IMR-90 (cell line): ENCODE data around the gene KDM4F. TPM values are rescaled to one million over a fixed set of nuclear protein-coding genes. Genes with fewer than 3 reads are reported as not detected.

Experiments
- ATAC-seq: fragments of 200-7000 bp; cut with Tn5 transposase; 2 replicates; pipeline ENCODE4 v1.9.1; 2020; ENCODE audit warnings: low read depth, mild to moderate bottlenecking, moderate library complexity
- BruUV-seq: library from RNA; stranded (reverse); fragments of 400-500 nt; replicated peaks from 2 replicates; lab custom pipeline; 2021; lab: Mats Ljungman, UMichigan
- CTCF ChIA-PET: fragments of 300-600 bp; formaldehyde crosslinking; extraction: SDS; loops from one replicate; lab custom pipeline; 2021; ENCODE audit warnings: antibody characterized with exemption; lab: Yijun Ruan, JAX
- POLR2A ChIA-PET: fragments of 300-600 bp; sonication (Branson Sonifier 250); formaldehyde crosslinking; loops from one replicate; lab custom pipeline; 2022; ENCODE audit warnings: antibody characterized with exemption; ENCODE audit not compliant: unreplicated experiment; lab: Charles Lee
- DNase-seq: peaks from one replicate; pipeline ENCODE4 v3.0.0; 2013
- H2AFZ ChIP-seq: replicated peaks from 2 replicates; pipeline ENCODE3; 2013; ENCODE audit warnings: low read length, mild to moderate bottlenecking; ENCODE audit not compliant: poor library complexity
- H2AK5ac ChIP-seq: 2 replicates; pipeline ENCODE4 v1.6.1; 2013; ENCODE audit warnings: low read depth, low read length, inconsistent platforms
- H2AK9ac ChIP-seq: replicated peaks from 2 replicates; pipeline ENCODE3; 2013; ENCODE audit warnings: mild to moderate bottlenecking, low read depth, low read length, moderate library complexity; ENCODE audit not compliant: poor library complexity
- H2BK120ac ChIP-seq: 2 replicates; pipeline ENCODE4 v1.6.1; 2013; ENCODE audit warnings: low read depth, low read length, inconsistent platforms
- H2BK15ac ChIP-seq: 3 replicates; pipeline ENCODE4 v1.6.1; 2013; ENCODE audit warnings: low read depth, low read length, inconsistent platforms
- H2BK20ac ChIP-seq: 2 replicates; pipeline ENCODE4 v1.6.1; 2013; ENCODE audit warnings: low read depth, mild to moderate bottlenecking, inconsistent platforms, low read length, moderate library complexity
- H2BK5ac ChIP-seq: 2 replicates; pipeline ENCODE4 v1.6.1; 2013; ENCODE audit warnings: mild to moderate bottlenecking, low read depth, low read length, inconsistent platforms; ENCODE audit not compliant: poor library complexity, severe bottlenecking
- H3K14ac ChIP-seq: replicated peaks from 2 replicates; pipeline ENCODE4 v1.6.1; 2013; ENCODE audit warnings: low read depth, low read length, inconsistent platforms
- H3K18ac ChIP-seq: 2 replicates; pipeline ENCODE4 v1.6.1; 2013; ENCODE audit warnings: low read depth, low read length, control low read depth
- H3K23ac ChIP-seq: 2 replicates; pipeline ENCODE4 v1.6.1; 2013; ENCODE audit warnings: low read depth, low read length, inconsistent platforms
- H3K27ac ChIP-seq: 2 replicates; pipeline ENCODE4 v1.5.1; 2013; ENCODE audit warnings: mild to moderate bottlenecking, control low read depth, low read length; ENCODE audit not compliant: insufficient read depth
- H3K27me3 ChIP-seq: 2 replicates; pipeline ENCODE4 v1.6.1; 2013; ENCODE audit warnings: low read length; ENCODE audit not compliant: control insufficient read depth, insufficient read depth
- H3K36me3 ChIP-seq: 2 replicates; pipeline ENCODE4 v1.6.1; 2013; ENCODE audit warnings: low read length, mixed read lengths; ENCODE audit not compliant: control insufficient read depth, insufficient read depth
- H3K4ac ChIP-seq: 2 replicates; pipeline ENCODE4 v1.6.1; 2013; ENCODE audit warnings: low read depth, low read length, inconsistent platforms
- H3K4me1 ChIP-seq: 2 replicates; pipeline ENCODE4 v1.6.1; 2013; ENCODE audit warnings: low read length, mixed read lengths; ENCODE audit not compliant: control insufficient read depth, insufficient read depth
- H3K4me2 ChIP-seq: 2 replicates; pipeline ENCODE4 v1.6.1; 2013; ENCODE audit warnings: low read depth, mild to moderate bottlenecking, control low read depth, low read length, moderate library complexity
- H3K4me3 ChIP-seq: 2 replicates; pipeline ENCODE4 v1.5.1; 2013; ENCODE audit warnings: low read depth, mild to moderate bottlenecking, control low read depth, low read length, moderate library complexity; ENCODE audit not compliant: insufficient read depth
- H3K56ac ChIP-seq: 2 replicates; pipeline ENCODE4 v1.6.1; 2013; ENCODE audit warnings: low read length, inconsistent platforms; ENCODE audit not compliant: insufficient read depth; ENCODE audit errors: extremely low read depth
- H3K79me1 ChIP-seq, 2 experiments: 2 replicates each; pipeline ENCODE4 v1.6.1; 2013; ENCODE audit warnings: low read length in 2 of 2, inconsistent platforms in 1 of 2, low read depth in 1 of 2
- H3K9ac ChIP-seq: 2 replicates; pipeline ENCODE4 v1.6.1; 2013; ENCODE audit warnings: low read depth, low read length, control low read depth
- H3K9me1 ChIP-seq: 2 replicates; pipeline ENCODE4 v1.6.1; 2013; ENCODE audit warnings: low read length, inconsistent platforms; ENCODE audit not compliant: insufficient read depth
- H3K9me3 ChIP-seq: 2 replicates; pipeline ENCODE4 v1.6.1; 2013; ENCODE audit warnings: low read length; ENCODE audit not compliant: control insufficient read depth, insufficient read depth
- H4K20me1 ChIP-seq: 2 replicates; pipeline ENCODE4 v1.6.1; 2013; ENCODE audit warnings: low read length, inconsistent platforms; ENCODE audit not compliant: insufficient read depth
- H4K5ac ChIP-seq: 2 replicates; pipeline ENCODE4 v1.6.1; 2013; ENCODE audit warnings: mild to moderate bottlenecking, low read depth, low read length, control low read depth
- H4K8ac ChIP-seq, 2 experiments: 2 replicates each; pipeline ENCODE4 v1.6.1; 2013; ENCODE audit warnings: low read depth in 2 of 2, low read length in 2 of 2, control low read depth in 1 of 2, inconsistent platforms in 1 of 2
- H4K91ac ChIP-seq: 2 replicates; pipeline ENCODE4 v1.6.1; 2013; ENCODE audit warnings: low read depth, low read length, inconsistent platforms; ENCODE audit not compliant: insufficient read depth
- CTCF ChIP-seq: conservative IDR thresholded peaks from 2 replicates; pipeline ENCODE4 v1.5.1; 2012; ENCODE audit warnings: mild to moderate bottlenecking, low read depth, low read length, improper control_type of control experiment
- FOS ChIP-seq: fragments of 150-350 bp; IDR thresholded peaks from 2 replicates; pipeline ENCODE4 v1.6.1; 2016; ENCODE audit warnings: low read depth, low read length
- MXI1 ChIP-seq: IDR thresholded peaks from 2 replicates; pipeline ENCODE4 v1.6.1; 2012; ENCODE audit warnings: low read depth, mild to moderate bottlenecking, low read length, moderate library complexity, borderline replicate concordance
- NFE2L2 ChIP-seq: fragments of 150-350 bp; IDR thresholded peaks from 2 replicates; pipeline ENCODE4 v1.6.1; 2016; ENCODE audit warnings: low read depth, mild to moderate bottlenecking, low read length
- POLR2A ChIP-seq: IDR thresholded peaks from 2 replicates; pipeline ENCODE4 v1.6.1; 2012; ENCODE audit warnings: mild to moderate bottlenecking, low read depth, low read length
- RAD21 ChIP-seq: IDR thresholded peaks from 2 replicates; pipeline ENCODE4 v1.6.1; 2012; ENCODE audit warnings: low read length, improper control_type of control experiment
- RCOR1 ChIP-seq: IDR thresholded peaks from 2 replicates; pipeline ENCODE4 v1.6.1; 2012; ENCODE audit warnings: mild to moderate bottlenecking, low read length, improper control_type of control experiment; ENCODE audit not compliant: insufficient replicate concordance
- USF2 ChIP-seq: fragments of 150-350 bp; IDR thresholded peaks from 2 replicates; pipeline ENCODE4 v1.6.1; 2017; ENCODE audit warnings: mild to moderate bottlenecking, antibody characterized with exemption, low read length, low read depth
- dilution Hi-C: fragments of 300-500 bp; cut with HindIII; formaldehyde crosslinking; loops from one replicate; pipeline ENCODE4 v1.14.3; 2018; ENCODE audit warnings: low sequenced_read_pairs; ENCODE audit not compliant: unreplicated experiment
- in situ Hi-C: fragments of 300-500 bp; cut with MboI; formaldehyde crosslinking; loops from 3 replicates; pipeline ENCODE4 v1.14.3; 2019; ENCODE audit warnings: low sequenced_read_pairs, inconsistent platforms, mixed read lengths
- intact Hi-C: fragments of 100-400 bp; cut with micrococcal nuclease; formaldehyde crosslinking; loops from 2 replicates; pipeline ENCODE4 v1.10.0; 2022
- polyA plus RNA-seq, 3 experiments: library from polyadenylated mRNA; depleted of rRNA; stranded (reverse); fragments of >200 nt; gene quantifications; 2 replicates each; pipeline ENCODE4 v1.2.3, GENCODE V29; 2012; ENCODE audit warnings: low replicate concordance in 1 of 3
- total RNA-seq: library from RNA; depleted of rRNA; stranded (reverse); fragments of >200 nt; gene quantifications from 2 replicates; pipeline ENCODE4 v1.2.3, GENCODE V29; 2012

The KDM4F gene
- total and polyA plus RNA-seq, 2 of the 4 experiments (the other 2 are of a cell fraction), result not detected

GRCh38 chr11:95003716-95004115, 45.5 kb upstream of the KDM4F start:
- ChIA-PET CTCF (interaction anchor here (0.9 kb wide), 1 partner anchor 10 kb away, joined by 3 read pairs; no protein-coding TSS in a partner anchor), POLR2A (no interaction called here)
- Histone ChIP-seq H3K9me3 (no peaks in the 10 kb centered on the region), H3K23ac (no peak overlapping the region), H4K5ac (no peak overlapping the region), H3K4ac (no peak overlapping the region), H2AK9ac (no peak overlapping the region), H3K4me1 (no peaks in the 10 kb centered on the region), H3K4me2 (no peak overlapping the region), H3K27ac (no peak overlapping the region), H2AK5ac (no peak overlapping the region; the same call in 1 of the 2 replicates), H2BK15ac (no peak overlapping the region), H3K56ac (no peak overlapping the region), H4K91ac (no peak overlapping the region), H3K79me1 (no peaks in the 10 kb centered on the region), H2BK20ac (no peak overlapping the region), H4K8ac (no peak overlapping the region), H3K9ac (no peak overlapping the region), H3K27me3 (peaks cover 1% of the 10 kb centered on the region; the same call in 1 of the 2 replicates), H2BK120ac (no peak overlapping the region), H3K18ac (no peak overlapping the region), H3K9me1 (no peaks in the 10 kb centered on the region), H2AFZ (no peak overlapping the region), H3K14ac (no peak overlapping the region), H4K20me1 (no peaks in the 10 kb centered on the region), H3K36me3 (no peaks in the 10 kb centered on the region), H2BK5ac (no peak overlapping the region), H3K4me3 (no peak overlapping the region)
- dilution Hi-C loops (no loop called here), intact Hi-C loops (no loop called here), in situ Hi-C loops (no loop called here)
- BruUV-seq, result no TSS peak
- DNase-seq, result no peak
- ATAC-seq, result no peak
- TF ChIP-seq RAD21 (no peak), USF2 (no peak), NFE2L2 (no peak), MXI1 (no peak), POLR2A (no peak), RCOR1 (no peak), FOS (no peak), CTCF (no peak)
